Measurements from ENCODE around the gene UBE2K.
A peak's percentile ranks its signal among the peaks of the same experiment; 100 is the strongest.
"Not testable (repeated sequence)": the region's sequence is repeated elsewhere in the genome, so short reads cannot be mapped to it uniquely, and the experiment has no call there.

UBE2K gene, protein sequence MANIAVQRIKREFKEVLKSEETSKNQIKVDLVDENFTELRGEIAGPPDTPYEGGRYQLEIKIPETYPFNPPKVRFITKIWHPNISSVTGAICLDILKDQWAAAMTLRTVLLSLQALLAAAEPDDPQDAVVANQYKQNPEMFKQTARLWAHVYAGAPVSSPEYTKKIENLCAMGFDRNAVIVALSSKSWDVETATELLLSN

GRCh38 chr4:39697740-39698423 lies at the start of gene UBE2K:
UBE2K (plus strand) TSS chr4:39698136; CDS start chr4:39698328, 192 bp downstream.
- peak; percentile 64 for DNase-seq

DNA sequence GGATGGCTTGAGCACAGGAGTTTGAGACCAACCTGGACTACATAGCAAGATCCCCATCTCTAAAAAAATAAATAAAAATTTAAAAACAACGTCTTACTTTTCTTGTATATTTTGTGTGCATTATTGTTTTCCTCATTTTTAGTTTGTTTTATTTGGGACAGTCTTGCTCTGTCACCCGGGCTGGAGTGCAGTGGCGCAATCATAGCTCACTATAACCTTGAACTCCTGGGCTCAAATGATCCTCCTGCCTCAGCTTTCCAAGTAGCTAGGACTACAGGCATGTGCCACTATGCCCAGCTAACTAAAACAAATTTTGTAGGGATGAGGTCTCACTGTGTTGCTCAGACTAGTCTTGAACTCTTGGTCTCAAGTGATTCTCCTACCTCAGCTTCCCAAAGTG lies 49.7 kb upstream of the UBE2K start:
- DNase-seq, result no peak

DNA sequence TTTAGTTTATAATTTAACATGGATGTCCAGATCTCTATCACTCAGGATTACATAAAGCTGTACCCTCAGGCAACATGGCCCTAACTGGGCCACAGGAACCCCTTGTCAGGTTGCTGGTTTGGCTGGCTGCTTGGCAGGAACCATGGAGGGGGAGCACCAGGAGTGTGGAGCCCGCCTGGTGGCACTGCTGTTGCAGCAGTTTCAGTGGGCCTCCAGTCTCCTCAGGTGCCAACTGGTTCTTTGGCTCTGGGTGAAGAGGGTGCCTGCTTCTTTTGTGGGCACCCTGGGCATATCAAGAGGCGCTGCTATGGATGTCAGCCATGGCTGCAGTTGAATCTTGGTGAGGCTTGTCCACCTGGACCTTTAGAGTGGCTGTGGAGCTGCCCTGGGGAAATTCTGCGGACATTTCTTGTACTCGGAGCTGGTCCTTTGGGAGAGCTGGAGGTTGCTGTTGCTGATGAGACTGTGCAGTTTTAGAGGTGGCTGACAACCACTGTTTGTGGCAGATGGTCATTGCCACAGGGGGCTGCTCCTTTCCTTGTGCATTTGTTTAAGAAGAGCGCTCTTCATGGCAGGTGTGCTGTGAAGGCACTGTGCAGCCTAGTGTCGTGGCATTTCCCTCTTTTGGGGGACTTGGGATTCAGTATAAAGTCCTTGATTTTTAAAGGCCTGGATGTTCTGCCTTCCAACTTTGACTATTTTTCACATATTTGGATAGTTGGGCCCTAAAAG lies 48.9 kb upstream of the UBE2K start:
- no peak for DNase-seq

GRCh38 chr4:39649639-39650265 lies 48.2 kb upstream of the UBE2K start:
- DNase-seq, result no peak

DNA sequence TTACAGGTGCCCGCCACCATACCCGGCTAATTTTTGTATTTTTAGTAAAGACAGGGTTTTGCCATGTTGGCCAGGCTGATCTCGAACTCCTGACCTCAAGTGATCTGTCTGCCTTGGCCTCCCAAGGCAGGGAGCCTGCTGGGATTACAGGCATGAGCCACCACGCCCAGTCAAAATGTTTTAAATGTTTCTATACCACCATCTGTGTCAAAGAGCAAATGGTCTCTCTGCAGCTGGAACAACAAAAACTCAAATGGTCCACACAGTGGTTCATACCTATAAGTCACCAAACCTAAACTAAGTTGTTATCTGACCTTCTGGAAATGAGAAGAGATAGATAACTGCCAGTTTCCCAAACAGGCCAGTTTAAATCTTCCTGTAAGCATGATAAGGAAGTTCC lies 46.4 kb upstream of the UBE2K start:
- DNase-seq, result not testable (repeated sequence)

DNA sequence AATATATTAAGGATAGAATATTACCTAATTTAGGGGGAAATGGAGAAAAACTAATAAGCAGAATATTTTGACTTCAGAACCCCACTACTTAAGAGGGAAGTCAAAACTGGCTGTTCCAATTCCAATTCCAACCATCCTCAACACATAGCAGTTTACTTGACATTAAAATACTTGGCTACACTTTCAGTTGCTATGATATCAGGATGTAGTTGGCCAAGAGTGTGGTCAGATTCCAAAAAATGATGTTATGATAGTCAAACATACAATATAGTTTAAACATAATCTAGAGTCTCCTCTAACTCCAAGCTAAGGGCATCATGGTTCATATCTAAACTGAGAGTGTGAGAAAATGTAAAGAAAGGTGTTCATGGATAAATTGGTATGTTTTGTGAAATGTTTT lies 42.7 kb upstream of the UBE2K start:
- no peak for DNase-seq

- no peak for DNase-seq
Measured at GRCh38 chr4:39655876-39656275, 42.1 kb upstream of the UBE2K start.

DNA sequence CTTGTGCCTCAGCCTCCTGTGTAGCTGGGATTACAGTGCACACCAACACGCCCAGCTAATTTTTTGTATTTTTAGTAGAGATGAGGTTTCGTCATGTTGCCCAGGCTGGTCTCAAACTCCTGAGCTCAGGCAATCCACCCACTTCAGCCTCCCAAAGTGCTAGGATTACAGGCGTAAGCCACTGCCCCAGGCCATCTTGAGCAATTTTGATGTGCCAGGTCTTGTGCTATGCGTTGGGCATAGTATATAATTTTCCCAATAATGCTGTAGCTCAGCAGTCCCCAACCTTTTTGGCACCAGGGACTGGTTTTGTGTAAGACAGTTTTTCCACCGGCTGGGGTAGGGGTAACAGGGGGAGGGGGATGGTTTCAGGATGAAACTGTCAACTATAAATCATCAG lies 41.3 kb upstream of the UBE2K start:
- DNase-seq, result not testable (repeated sequence)

- no peak for DNase-seq
Measured at GRCh38 chr4:39657465-39657864, 40.5 kb upstream of the UBE2K start.

DNA sequence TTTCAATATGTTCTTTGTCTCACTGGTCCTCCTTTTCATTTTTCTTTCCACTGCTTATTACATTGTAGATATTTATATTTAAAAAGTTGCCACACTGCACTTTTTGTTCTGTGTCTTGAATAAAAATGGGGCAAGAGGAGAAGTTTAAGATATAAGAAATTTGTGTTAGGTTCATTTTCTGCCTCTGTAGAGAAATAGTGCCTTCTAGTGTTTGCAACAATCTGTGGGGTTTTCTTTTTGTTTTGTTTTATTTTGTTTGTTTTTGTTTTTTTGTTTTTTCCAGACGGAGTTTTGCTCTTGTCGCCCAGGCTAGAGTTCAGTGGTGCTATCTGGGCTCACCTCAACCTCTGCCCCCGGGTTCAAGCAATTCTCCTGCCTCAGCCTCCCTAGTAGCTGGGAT lies 39.2 kb upstream of the UBE2K start:
- no peak for DNase-seq

GRCh38 chr4:39660045-39660444 lies 37.9 kb upstream of the UBE2K start:
- DNase-seq, result no peak

DNA sequence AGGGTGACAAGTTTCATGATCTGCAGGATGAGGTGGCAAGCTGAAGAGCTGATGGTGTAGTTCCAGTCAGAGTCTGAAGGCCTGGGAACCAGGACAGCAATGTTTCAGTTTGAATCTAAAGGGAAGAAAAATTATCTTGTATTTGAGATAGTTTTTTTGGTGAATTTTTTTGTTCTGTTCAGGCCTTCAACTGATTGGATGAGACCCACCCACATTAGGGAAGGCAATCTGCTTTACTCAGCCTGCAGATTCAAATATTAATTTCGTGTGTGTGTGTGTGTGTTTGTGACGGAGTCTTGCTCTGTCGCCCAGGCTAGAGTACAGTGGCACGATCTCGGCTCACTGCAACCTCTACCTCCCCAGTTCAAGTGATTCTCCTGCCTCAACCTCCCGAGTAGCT lies 37.2 kb upstream of the UBE2K start:
- no peak for DNase-seq

GRCh38 chr4:39662683-39663082 lies 35.3 kb upstream of the UBE2K start:
- DNase-seq, result no peak

DNA sequence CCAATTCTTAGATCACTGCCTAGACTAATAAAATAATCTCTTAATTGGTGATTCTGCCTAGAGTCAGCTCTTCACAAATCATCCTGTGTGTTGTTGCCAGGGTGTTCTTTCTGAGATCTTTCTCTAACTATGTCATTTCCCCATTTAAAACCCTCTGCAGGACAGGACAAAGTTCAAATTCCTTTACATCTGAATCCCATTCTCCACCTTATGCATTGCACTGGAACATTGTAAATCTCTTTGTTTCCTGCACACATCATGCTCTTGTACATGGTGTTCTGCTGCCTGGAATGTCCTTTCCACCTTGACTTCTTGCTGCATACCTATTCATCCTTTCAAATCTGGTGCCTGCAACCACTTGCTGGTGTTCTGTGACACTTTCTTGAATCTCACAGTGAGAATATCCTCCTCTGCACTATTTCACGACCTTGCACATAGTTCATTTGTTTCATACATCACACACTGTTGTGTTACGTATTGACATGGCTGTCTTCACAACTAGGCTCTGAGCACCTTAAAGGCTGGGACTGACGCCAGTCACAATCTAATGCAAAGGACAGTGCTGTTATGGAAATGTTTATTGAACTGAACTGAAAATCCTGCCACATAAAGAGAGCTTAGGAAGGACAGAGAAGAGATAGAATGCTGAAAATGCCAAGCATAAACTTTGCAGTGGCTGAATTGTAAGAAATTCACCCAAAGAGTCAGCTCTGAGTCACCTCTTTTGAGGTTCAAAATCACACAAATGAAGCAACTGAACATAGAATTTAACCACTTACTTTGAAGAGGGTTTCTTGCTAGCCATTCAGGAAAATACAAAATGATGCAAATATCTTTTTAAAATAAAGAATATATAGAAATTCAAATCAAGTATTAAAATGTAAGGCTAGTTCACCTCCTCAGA lies 32.9 kb upstream of the UBE2K start:
- no peak for DNase-seq

- DNase-seq, result no peak
Measured at GRCh38 chr4:39667706-39668105, 30.2 kb upstream of the UBE2K start.

- DNase-seq, result no peak
Measured at GRCh38 chr4:39668887-39669286, 29.0 kb upstream of the UBE2K start.

DNA sequence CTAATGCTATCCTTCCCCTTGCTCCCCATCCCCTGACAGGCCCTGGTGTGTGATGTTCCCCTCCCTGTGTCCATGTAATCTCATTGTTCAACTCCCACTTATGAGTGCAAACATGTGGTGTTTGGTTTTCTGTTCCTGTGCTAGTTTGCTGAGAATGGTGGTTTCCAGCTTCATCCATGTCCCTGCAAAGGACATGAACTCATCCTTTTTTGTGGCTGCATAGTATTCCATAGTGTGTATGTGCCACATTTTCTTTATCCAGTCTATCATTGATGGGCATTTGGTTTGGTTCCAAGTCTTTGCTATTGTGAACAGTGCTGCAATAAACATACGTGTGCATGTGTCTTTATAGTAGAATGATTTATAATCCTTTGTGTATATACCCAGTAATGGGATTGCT lies 27.6 kb upstream of the UBE2K start:
- DNase-seq, result not testable (repeated sequence)

DNA sequence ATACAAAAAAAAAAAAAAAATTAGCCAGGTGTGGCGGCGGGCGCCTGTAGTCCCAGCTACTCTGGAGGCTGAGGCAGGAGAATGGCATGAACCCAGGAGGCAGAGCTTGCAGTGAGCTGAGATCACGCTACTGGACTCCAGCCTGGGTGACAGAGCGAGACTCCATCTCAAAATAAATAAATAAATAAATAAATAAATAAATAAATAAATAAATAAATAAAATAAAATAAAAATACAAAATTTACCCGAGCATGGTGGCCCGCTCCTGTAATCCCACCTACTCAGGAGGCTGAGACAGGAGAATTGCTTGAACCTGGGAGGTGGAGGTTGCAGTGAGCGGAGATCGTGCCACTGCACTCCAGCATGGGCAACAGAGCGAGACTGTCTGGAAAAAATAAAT lies 22.3 kb upstream of the UBE2K start:
- DNase-seq, result not testable (repeated sequence)

DNA sequence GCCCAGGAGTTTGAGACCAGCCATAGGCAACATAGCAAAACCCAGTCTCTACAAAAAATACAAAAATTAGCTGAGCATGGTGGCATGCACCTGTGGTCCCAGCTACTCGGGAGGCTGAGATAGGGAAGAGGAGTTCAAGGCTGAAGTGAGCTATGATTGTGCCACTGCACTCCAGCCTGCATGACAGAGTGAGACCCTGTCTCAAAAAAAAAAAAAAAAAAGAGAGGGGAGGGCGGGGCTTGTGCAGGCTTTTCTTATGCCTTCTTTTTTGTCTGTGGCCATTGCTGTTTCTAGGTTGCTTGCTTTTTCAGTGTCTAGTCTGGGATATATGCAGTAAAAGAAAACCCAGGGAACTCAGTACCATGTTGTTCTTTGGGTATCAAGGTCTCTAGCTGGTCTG lies 16.9 kb upstream of the UBE2K start:
- DNase-seq, result not testable (repeated sequence)

GRCh38 chr4:39682138-39682537 lies 15.8 kb upstream of the UBE2K start:
- DNase-seq, result no peak

DNA sequence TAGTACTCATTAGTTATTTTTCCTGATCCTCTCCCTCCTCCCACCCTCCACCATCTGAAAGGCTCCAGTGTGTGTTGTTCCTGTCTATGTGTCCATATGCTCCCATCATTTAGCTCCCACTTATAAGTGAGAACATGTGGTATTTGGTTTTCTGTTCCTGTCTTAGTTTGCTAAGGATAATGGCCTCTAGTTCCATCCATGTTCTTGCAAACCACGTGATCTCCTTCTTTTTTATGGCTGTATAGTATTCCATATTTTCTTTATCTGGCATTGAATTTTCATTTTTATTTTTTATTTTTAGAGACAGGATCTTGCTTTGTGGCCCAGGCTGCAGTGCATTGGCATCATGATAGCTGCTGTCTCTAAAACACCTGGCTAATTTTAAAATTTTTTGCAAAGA lies 11.9 kb upstream of the UBE2K start:
- no peak for DNase-seq

- no peak for DNase-seq
Measured at GRCh38 chr4:39687014-39687413, 10.9 kb upstream of the UBE2K start.

DNA sequence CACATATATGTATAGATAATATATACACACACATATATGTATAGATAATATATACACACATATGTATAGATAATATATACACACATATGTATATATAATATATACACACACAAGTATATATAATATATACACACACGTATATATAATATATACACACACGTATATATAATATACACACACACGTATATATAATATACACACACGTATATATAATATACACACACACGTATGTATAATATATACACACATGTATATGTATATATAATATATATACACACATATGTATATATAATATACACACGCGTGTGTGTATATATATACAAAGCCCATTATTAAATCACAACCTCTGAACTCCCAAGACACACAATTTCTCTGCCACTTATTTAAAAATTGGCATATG lies 8.0 kb upstream of the UBE2K start:
- DNase-seq, result no peak
